ENCODE results near the gene TRIM29.

Gene TRIM29

GRCh38 chr11:120172054-120172911 is 34.4 kb upstream of the TRIM29 start:
- no peaks in the 10 kb centered on the region for H4K20me1 ChIP-seq (ENCODE audit: control insufficient read depth, insufficient read depth, low read depth, low read length)
- no peak overlapping the region for H3K4me3 ChIP-seq (ENCODE audit: low read length)
- no peaks in the 10 kb centered on the region for H3K79me2 ChIP-seq (ENCODE audit: control insufficient read depth, low read length)
- H3K4me1 ChIP-seq (ENCODE audit: control insufficient read depth, low read length) = peaks cover 3% of the 10 kb centered on the region; the same call in 1 of the 2 replicates
- no peaks in the 10 kb centered on the region for H3F3A ChIP-seq (ENCODE audit: control insufficient read depth, insufficient read depth)
- H3K9me3 ChIP-seq (ENCODE audit: control insufficient read depth, insufficient read depth, low read length) = no peaks in the 10 kb centered on the region
- peak; percentile 67 for TF ChIP-seq CTCF (IDR thresholded peaks at IDR 0.05; ENCODE audit: low read depth, low read length, poor library complexity, severe bottlenecking)
- no peak for TF ChIP-seq EZH2phosphoT487 (IDR thresholded peaks at IDR 0.05; ENCODE audit: borderline replicate concordance, low read length)
- H3K9me2 ChIP-seq (replicated peaks; ENCODE audit: control insufficient read depth, low read length) = no peaks in the 10 kb centered on the region
- H3K4me2 ChIP-seq (ENCODE audit: low read length) = no peak overlapping the region
- no peak overlapping the region for H3K27ac ChIP-seq (ENCODE audit: low read depth, low read length)
- H3K27me3 ChIP-seq (ENCODE audit: control insufficient read depth, low read length) = peaks cover 16% of the 10 kb centered on the region
- no peaks in the 10 kb centered on the region for H3K36me3 ChIP-seq (ENCODE audit: control insufficient read depth, low read length)

- TF ChIP-seq EZH2phosphoT487 (IDR thresholded peaks at IDR 0.05; ENCODE audit: borderline replicate concordance, low read length) = no peak
- TF ChIP-seq CTCF (IDR thresholded peaks at IDR 0.05; ENCODE audit: low read depth, low read length, poor library complexity, severe bottlenecking) = no peak
- H4K20me1 ChIP-seq (ENCODE audit: control insufficient read depth, insufficient read depth, low read depth, low read length) = no peaks in the 10 kb centered on the region
- H3K4me1 ChIP-seq (ENCODE audit: control insufficient read depth, low read length) = peaks cover 3% of the 10 kb centered on the region; the same call in 1 of the 2 replicates
- no peak overlapping the region for H3K4me2 ChIP-seq (ENCODE audit: low read length)
- no peaks in the 10 kb centered on the region for H3K79me2 ChIP-seq (ENCODE audit: control insufficient read depth, low read length)
- H3F3A ChIP-seq (ENCODE audit: control insufficient read depth, insufficient read depth) = no peaks in the 10 kb centered on the region
- no peaks in the 10 kb centered on the region for H3K9me3 ChIP-seq (ENCODE audit: control insufficient read depth, insufficient read depth, low read length)
- H3K4me3 ChIP-seq (ENCODE audit: low read length) = no peak overlapping the region
- no peaks in the 10 kb centered on the region for H3K9me2 ChIP-seq (replicated peaks; ENCODE audit: control insufficient read depth, low read length)
- H3K36me3 ChIP-seq (ENCODE audit: control insufficient read depth, low read length) = no peaks in the 10 kb centered on the region
- no peak overlapping the region for H3K27ac ChIP-seq (ENCODE audit: low read depth, low read length)
- H3K27me3 ChIP-seq (ENCODE audit: control insufficient read depth, low read length) = peaks cover 16% of the 10 kb centered on the region
Observed at GRCh38 chr11:120170741-120171261, 32.9 kb upstream of the TRIM29 start.

- TF ChIP-seq EZH2phosphoT487 (IDR thresholded peaks at IDR 0.05; ENCODE audit: borderline replicate concordance, low read length) = no peak
- TF ChIP-seq CTCF (IDR thresholded peaks at IDR 0.05; ENCODE audit: low read depth, low read length, poor library complexity, severe bottlenecking) = no peak
- Histone ChIP-seq H3K79me2 (ENCODE audit: control insufficient read depth, low read length) (no peaks in the 10 kb centered on the region), H3K4me2 (ENCODE audit: low read length) (no peak overlapping the region)
Observed at GRCh38 chr11:120169981-120170698, 32.2 kb upstream of the TRIM29 start.

More at GRCh38 chr11:120169981-120170698, 32.2 kb upstream of the TRIM29 start:
- Histone ChIP-seq H3K4me3 (ENCODE audit: low read length) (no peak overlapping the region), H3K4me1 (ENCODE audit: control insufficient read depth, low read length) (peaks cover 3% of the 10 kb centered on the region; the same call in 1 of the 2 replicates), H3K9me3 (ENCODE audit: control insufficient read depth, insufficient read depth, low read length) (no peaks in the 10 kb centered on the region), H3K27ac (ENCODE audit: low read depth, low read length) (no peak overlapping the region), H3K9me2 (replicated peaks; ENCODE audit: control insufficient read depth, low read length) (no peaks in the 10 kb centered on the region), H3F3A (ENCODE audit: control insufficient read depth, insufficient read depth) (no peaks in the 10 kb centered on the region), H3K36me3 (ENCODE audit: control insufficient read depth, low read length) (no peaks in the 10 kb centered on the region), H4K20me1 (ENCODE audit: control insufficient read depth, insufficient read depth, low read depth, low read length) (no peaks in the 10 kb centered on the region), H3K27me3 (ENCODE audit: control insufficient read depth, low read length) (peaks cover 16% of the 10 kb centered on the region)

Data from DOHH2 (cell line).